ENCODE data around the gene ETNK1. TPM values are rescaled to one million over a fixed set of nuclear protein-coding genes. Genes with fewer than 3 reads are reported as not detected.
"Not testable (repeated sequence)": the region's sequence is repeated elsewhere in the genome, so short reads cannot be mapped to it uniquely, and the experiment has no call there.

The ETNK1 gene
- total RNA-seq, 1 donor from 2014 or later = 53.9 TPM

- DNase-seq (ENCODE audit: low read depth) = peak; percentile 77
These were observed 62.5 kb downstream of the ETNK1 start for GRCh38 chr12:22687361-22688076.

- no peak for DNase-seq (ENCODE audit: low read depth)
These were observed 64.9 kb downstream of the ETNK1 start for GRCh38 chr12:22689876-22690275.

DNA sequence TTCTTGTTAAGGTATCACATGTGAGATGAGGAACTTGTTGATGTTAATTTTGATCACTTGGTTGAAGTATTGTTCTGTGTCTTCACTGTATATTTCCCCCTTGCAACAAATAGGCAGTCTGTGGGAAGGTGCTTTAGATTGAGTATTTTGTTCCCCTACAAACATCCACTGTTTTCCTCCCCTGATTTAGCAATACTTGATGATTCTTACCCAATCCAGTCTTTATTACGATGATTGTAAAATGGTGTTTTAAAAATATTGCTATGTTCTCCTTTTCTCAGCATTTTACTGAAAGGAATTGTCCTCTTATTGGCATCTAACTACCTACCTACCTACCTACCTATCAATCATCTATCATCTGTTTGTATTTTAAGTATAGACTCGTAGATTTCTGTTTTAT lies 66.3 kb downstream of the ETNK1 start:
- DNase-seq (ENCODE audit: low read depth) = no peak

GRCh38 chr12:22692467-22692866 lies 67.5 kb downstream of the ETNK1 start:
- not testable (repeated sequence) for DNase-seq (ENCODE audit: low read depth)

DNA sequence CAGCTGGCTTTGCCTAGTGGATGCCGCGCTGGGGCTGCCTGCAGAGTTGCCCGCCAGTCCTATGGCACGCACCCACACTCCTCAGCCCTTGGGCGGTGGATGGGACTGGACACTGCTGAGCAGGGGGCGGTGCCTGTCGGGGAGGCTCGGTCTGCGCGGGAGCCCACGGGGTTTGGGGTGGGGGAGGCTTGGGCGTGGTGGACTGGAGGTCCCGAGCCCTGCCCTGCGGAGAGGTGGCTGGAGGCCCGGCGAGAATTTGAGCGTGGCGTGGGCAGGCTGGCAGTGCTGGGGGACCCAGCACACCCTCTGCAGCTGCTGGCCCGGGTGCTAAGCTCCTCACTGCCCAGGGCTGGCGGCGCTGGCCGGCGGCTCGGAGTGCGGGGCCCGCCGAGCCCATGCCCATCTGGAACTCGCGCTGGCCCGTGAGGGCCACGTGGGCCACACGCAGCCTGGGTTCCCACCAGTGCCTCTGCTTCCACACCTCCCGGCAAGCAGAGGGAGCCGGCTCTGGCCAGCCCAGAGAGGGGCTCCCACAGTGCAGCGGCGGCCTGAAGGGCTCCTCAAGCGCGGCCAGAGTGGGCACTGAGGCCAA lies 68.1 kb downstream of the ETNK1 start:
- DNase-seq (ENCODE audit: low read depth) = no peak

DNA sequence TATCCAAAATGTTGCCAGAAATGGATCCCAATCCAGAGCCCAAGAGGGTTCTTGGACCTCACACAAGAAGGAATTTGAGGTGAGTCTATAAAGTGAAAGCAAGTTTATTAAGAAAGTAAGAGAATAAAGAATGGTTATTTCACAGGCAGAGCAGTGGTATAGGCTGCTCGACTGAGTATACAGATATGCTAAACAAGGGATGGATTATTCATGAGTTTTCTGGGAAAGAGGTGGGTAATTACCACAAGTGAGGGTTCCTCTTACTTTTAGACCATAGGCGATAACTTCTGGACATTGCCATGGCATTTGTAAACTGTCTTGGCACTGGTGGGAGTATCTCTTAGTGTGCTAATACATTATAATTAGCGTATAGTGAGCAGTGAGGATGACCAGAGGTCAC lies 73.6 kb downstream of the ETNK1 start:
- DNase-seq (ENCODE audit: low read depth) = no peak

DNA sequence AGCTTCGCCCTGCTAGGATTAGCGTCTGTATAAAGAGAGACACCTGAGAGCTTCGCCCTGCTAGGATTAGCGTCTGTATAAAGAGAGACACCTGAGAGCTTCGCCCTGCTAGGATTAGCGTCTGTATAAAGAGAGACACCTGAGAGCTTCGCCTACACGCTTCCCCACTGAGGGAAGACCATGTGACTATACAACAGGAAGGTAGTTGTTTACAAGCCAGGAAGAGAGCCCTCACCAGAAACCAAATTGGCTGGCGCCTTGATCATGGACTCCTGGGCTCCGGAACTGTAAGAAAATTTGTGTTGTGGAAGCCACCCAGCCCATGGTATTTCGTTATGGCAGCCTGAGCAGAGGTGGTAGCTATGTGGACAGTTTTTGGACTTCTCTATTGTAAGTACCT lies 74.7 kb downstream of the ETNK1 start:
- not testable (repeated sequence) for DNase-seq (ENCODE audit: low read depth)

GRCh38 chr12:22700106-22700505 lies 75.1 kb downstream of the ETNK1 start:
- peak; percentile 92 for DNase-seq (ENCODE audit: low read depth)

DNA sequence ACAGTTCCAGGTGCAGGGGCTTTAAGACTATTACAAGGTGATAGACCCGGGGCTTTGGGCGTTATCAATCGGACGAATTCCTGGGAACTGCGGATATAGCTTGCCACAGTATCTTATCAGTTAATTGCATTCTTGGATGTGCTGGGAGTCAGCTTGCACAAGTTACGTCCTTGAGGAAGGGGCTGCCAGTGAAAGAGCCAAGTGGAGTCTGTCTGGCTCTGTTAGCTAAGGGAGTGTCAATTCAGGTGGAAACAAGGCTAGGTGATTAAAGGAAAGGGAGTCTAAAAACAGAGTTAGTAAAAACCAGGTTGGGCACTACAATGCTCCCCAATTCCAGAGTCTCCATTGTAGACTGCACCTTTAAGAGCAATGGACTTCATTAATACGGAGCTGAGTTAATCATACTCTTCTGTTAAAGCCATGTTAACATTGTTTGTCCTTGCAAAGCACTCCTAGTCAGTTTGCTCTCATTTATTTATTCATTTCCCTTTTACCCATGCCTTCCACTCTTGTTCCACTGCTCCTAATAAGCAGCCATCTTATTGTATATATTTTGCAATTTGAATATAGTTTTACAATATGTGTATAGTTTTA lies 76.3 kb downstream of the ETNK1 start:
- DNase-seq (ENCODE audit: low read depth) = peak; percentile 70

DNA sequence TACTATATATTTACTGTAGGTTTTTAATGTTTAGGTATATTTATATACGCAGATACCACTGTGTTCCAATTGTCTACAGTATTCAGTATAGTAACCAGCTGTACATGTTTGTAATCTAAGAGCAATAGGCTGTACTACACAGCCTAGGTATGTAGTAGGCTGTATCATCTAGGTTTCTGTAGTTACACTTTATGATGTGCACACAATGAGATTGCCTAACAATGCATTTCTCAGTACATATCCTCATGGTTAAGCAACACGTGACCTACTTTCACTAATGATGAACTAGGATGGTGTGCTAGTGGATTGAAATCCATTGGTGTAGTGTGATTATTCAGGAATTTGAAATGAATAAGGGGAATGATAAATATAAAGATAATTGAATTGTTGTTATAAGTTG lies 77.7 kb downstream of the ETNK1 start:
- peak; percentile 87 for DNase-seq (ENCODE audit: low read depth)

- DNase-seq (ENCODE audit: low read depth) = peak; percentile 52
These were observed 84.3 kb downstream of the ETNK1 start for GRCh38 chr12:22709292-22709691.

GRCh38 chr12:22712083-22712482 lies 87.1 kb downstream of the ETNK1 start:
- DNase-seq (ENCODE audit: low read depth) = no peak

GRCh38 chr12:22715254-22715653 lies 90.3 kb downstream of the ETNK1 start:
- DNase-seq (ENCODE audit: low read depth) = no peak

- DNase-seq (ENCODE audit: low read depth) = no peak
These were observed 94.8 kb downstream of the ETNK1 start for GRCh38 chr12:22719745-22720144.

DNA sequence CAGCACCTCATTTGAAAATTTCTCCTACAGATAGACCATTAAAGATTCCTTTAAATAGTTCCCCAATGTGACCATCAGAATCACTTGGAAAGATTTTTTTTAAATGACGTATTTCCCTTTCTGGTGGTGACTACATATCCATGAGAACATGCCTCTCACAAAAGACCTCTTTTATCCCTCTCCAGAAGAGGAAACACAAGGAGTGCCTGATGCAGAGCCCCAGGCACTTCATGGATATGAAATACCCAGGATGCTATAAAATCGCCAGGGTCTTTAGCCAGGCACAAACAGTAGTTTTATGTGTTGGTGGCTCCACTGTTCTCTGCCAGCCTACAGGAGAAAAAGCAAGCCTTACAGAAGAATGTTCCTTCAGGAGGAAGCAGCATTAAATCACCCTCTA lies 97.1 kb downstream of the ETNK1 start:
- DNase-seq (ENCODE audit: low read depth) = no peak

- DNase-seq (ENCODE audit: low read depth) = no peak
These were observed 97.8 kb downstream of the ETNK1 start for GRCh38 chr12:22722779-22723178.

- DNase-seq (ENCODE audit: low read depth) = peak; percentile 31
These were observed 104.0 kb downstream of the ETNK1 start for GRCh38 chr12:22728987-22729386.

DNA sequence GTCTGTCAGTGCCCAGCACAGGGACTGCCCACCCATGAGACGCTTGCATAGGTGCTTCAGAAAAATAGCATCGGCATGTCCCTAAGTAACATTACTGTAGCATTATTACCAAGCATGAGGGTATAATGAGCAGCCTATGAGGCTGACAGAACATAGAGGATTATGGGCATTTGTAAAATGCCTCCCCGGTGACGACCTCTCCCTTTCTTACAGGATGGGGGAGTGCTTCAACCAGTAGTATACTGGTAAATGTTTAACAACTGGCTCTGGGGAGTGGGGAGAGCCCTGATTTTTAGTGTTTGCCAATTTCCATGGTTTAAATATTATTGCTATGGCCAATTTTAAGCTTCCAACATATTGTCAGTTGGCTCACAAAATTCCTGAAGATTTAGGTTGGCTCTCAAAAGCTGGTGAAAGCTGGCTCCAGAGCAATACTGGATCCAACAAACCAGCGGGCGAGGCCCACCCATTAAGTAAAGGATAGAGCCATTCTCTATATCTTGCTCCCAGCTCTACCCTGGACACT lies 104.5 kb downstream of the ETNK1 start:
- DNase-seq (ENCODE audit: low read depth) = peak; percentile 50

DNA sequence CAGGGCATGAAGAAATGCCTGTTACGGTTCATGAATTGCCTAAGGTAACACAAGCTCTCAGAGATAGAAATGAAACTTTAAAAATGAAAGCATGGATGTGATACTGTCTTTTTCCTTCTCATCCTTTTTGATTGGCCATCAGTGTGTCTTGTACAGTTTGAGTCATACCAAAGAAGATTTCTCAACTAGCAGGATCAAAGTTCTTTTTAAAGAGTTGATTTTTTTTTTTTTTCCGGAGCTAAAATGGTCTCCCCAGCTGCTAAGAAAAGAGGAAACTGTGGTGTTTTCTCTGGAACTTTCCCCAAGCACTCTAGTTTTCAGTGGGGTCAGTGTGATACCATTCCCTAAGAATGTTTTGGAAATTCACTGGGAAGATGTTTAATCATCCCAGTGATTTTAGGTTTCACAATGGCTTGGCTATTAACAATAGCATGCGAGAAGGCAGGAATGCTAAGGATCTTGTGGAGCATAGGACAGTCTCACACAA lies 105.0 kb downstream of the ETNK1 start:
- DNase-seq (ENCODE audit: low read depth) = peak; percentile 95

DNA sequence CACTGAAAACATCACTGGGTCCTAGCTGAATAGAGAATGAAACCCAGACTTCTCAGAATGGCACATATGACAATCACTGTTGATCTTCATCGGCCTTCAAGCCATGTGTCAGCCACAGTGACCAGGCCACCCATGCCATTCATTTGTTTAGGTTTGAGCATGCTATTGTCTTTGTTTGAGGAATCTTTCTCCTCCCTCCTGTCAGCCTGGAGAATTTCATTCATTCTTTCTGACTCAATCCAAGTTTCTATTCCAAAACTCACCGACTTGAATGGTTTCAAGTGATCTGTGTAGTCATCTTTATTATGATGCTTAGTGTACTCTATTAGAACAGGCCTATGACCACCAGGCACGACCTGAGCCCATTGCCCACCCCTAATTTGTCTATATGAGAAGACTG lies 106.3 kb downstream of the ETNK1 start:
- DNase-seq (ENCODE audit: low read depth) = peak; percentile 30

GRCh38 chr12:22733756-22734155 lies 108.8 kb downstream of the ETNK1 start:
- DNase-seq (ENCODE audit: low read depth) = no peak

DNA sequence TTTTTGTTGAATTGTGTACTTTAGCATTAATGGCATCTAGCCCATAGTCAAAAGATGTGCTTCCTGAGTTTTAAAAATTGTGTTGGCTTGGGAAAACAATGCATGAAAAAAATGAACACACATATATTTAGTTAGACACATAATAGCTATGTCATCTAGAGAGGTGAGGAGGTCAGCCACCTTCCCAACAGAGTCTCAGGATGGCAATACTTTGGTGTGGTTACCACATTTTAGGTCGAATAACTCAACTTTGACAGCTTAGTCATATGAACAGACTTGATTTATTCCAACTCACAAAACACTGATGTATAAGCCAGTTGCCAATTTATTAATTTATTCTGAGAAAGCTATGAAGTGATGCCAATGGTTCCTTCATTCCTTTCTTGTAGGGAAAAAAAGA lies 114.0 kb downstream of the ETNK1 start:
- DNase-seq (ENCODE audit: low read depth) = no peak
